DND-41 (cell line): ENCODE measurements around the gene FHOD3.

Experiments
- EZH2 ChIP-seq: IDR thresholded peaks from 3 replicates; pipeline ENCODE4 v1.6.1; 2012; ENCODE audit warnings: borderline replicate concordance, low read depth, mild to moderate bottlenecking, moderate library complexity, low read length, inconsistent platforms; ENCODE audit not compliant: severe bottlenecking
- TF ChIP-seq, protein P1 (sequence below): IDR thresholded peaks from 2 replicates; pipeline ENCODE4 v1.5.1; 2012; ENCODE audit warnings: borderline replicate concordance, low read length, moderate library complexity, mild to moderate bottlenecking; ENCODE audit not compliant: poor library complexity, severe bottlenecking; ENCODE audit errors: extremely low read depth

DNA sequence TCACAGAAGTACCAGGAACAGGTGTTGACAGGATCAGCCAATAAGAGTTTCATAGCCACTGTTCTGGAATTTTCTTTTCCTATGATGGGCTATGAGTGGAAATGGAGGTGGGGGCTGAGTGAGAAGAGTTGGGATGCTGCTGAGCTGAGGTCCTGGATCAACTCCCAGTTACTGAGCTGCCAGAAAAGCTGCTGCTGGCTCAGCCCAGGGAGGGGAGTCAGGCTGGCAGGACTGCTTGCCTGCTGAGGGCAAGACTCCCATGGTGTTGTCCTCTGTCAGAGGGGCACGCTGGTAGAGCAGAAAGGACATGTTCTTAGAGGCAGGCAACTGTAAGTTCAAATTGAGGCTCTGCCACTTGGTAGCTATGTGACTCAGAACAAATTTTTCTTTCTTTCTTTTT lies 519.5 kb downstream of the FHOD3 start:
- TF ChIP-seq, protein P1, sequence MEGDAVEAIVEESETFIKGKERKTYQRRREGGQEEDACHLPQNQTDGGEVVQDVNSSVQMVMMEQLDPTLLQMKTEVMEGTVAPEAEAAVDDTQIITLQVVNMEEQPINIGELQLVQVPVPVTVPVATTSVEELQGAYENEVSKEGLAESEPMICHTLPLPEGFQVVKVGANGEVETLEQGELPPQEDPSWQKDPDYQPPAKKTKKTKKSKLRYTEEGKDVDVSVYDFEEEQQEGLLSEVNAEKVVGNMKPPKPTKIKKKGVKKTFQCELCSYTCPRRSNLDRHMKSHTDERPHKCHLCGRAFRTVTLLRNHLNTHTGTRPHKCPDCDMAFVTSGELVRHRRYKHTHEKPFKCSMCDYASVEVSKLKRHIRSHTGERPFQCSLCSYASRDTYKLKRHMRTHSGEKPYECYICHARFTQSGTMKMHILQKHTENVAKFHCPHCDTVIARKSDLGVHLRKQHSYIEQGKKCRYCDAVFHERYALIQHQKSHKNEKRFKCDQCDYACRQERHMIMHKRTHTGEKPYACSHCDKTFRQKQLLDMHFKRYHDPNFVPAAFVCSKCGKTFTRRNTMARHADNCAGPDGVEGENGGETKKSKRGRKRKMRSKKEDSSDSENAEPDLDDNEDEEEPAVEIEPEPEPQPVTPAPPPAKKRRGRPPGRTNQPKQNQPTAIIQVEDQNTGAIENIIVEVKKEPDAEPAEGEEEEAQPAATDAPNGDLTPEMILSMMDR, result no peak
- TF ChIP-seq EZH2, result no peak
